Measurements from ENCODE around the gene PNPLA3. TPM values are rescaled to one million over a fixed set of nuclear protein-coding genes. Genes with fewer than 3 reads are reported as not detected.

Gene PNPLA3
- total RNA-seq, 2 experiments from 2014 or later: not detected

- no peak overlapping the region for H3K4me3 ChIP-seq (ENCODE audit: low read depth, low read length, poor library complexity, severe bottlenecking)
- H4K20me1 ChIP-seq (ENCODE audit: insufficient read depth, low read length): no peaks in the 10 kb centered on the region
- no peak overlapping the region for H2AFZ ChIP-seq (ENCODE audit: low read length)
- H3K9me3 ChIP-seq (ENCODE audit: low read length): no peaks in the 10 kb centered on the region
- BruUV-seq (replicated peaks): no TSS peak
- intact Hi-C loops (cut with micrococcal nuclease; ENCODE audit: unreplicated experiment): no loop called here
- ChIA-PET CTCF (ENCODE audit: unreplicated experiment) (no interaction called here), POLR2A (no interaction called here)
- no peaks in the 10 kb centered on the region for H3K9me2 ChIP-seq (ENCODE audit: insufficient read depth, low read length)
- TF ChIP-seq EZH2phosphoT487 (IDR thresholded peaks at IDR 0.05; ENCODE audit: borderline replicate concordance, low read depth, low read length) (no peak), CTCF (conservative IDR thresholded peaks at IDR 0.05; ENCODE audit: low read length) (no peak)
- no peaks in the 10 kb centered on the region for H3K36me3 ChIP-seq (ENCODE audit: insufficient read depth, low read length)
- no peak overlapping the region for H3K4me2 ChIP-seq (ENCODE audit: low read length)
- H3K27ac ChIP-seq (ENCODE audit: low read depth, low read length, poor library complexity, severe bottlenecking): no peak overlapping the region
- no peaks in the 10 kb centered on the region for H3K79me2 ChIP-seq (ENCODE audit: insufficient read depth, low read depth, low read length)
- no peak for DNase-seq (ENCODE audit: low spot score)
- H3K4me1 ChIP-seq (ENCODE audit: insufficient read depth, low read length, poor library complexity, severe bottlenecking): no peaks in the 10 kb centered on the region
Measured at GRCh38 chr22:43894122-43894521, 29.5 kb upstream of the PNPLA3 start.

- no TSS peak for BruUV-seq (replicated peaks)
- no peak overlapping the region for H2AFZ ChIP-seq (ENCODE audit: low read length)
- H3K79me2 ChIP-seq (ENCODE audit: insufficient read depth, low read depth, low read length): no peaks in the 10 kb centered on the region
- ChIA-PET CTCF (ENCODE audit: unreplicated experiment) (no interaction called here), POLR2A (interaction anchor here (0.5 to 0.6 kb wide), 2 partner anchors 57 to 708 kb away, joined by 3 to 4 read pairs; no protein-coding TSS in a partner anchor)
- TF ChIP-seq EZH2phosphoT487 (IDR thresholded peaks at IDR 0.05; ENCODE audit: borderline replicate concordance, low read depth, low read length) (no peak), CTCF (conservative IDR thresholded peaks at IDR 0.05; ENCODE audit: low read length) (no peak)
- no peaks in the 10 kb centered on the region for H3K4me1 ChIP-seq (ENCODE audit: insufficient read depth, low read length, poor library complexity, severe bottlenecking)
- intact Hi-C loops (cut with micrococcal nuclease; ENCODE audit: unreplicated experiment): no loop called here
- H3K36me3 ChIP-seq (ENCODE audit: insufficient read depth, low read length): no peaks in the 10 kb centered on the region
- DNase-seq (ENCODE audit: low spot score): no peak
- H3K9me3 ChIP-seq (ENCODE audit: low read length): no peaks in the 10 kb centered on the region
- no peaks in the 10 kb centered on the region for H4K20me1 ChIP-seq (ENCODE audit: insufficient read depth, low read length)
- no peak overlapping the region for H3K4me2 ChIP-seq (ENCODE audit: low read length)
- no peak overlapping the region for H3K27ac ChIP-seq (ENCODE audit: low read depth, low read length, poor library complexity, severe bottlenecking)
- H3K4me3 ChIP-seq (ENCODE audit: low read depth, low read length, poor library complexity, severe bottlenecking): no peak overlapping the region
- no peaks in the 10 kb centered on the region for H3K9me2 ChIP-seq (ENCODE audit: insufficient read depth, low read length)
Measured at GRCh38 chr22:43895986-43896645, 27.5 kb upstream of the PNPLA3 start.

GRCh38 chr22:43897751-43898261 lies 25.8 kb upstream of the PNPLA3 start:
- Histone ChIP-seq H4K20me1 (ENCODE audit: insufficient read depth, low read length) (no peaks in the 10 kb centered on the region), H3K79me2 (ENCODE audit: insufficient read depth, low read depth, low read length) (no peaks in the 10 kb centered on the region), H3K4me2 (ENCODE audit: low read length) (no peak overlapping the region), H3K9me3 (ENCODE audit: low read length) (no peaks in the 10 kb centered on the region), H3K27ac (ENCODE audit: low read depth, low read length, poor library complexity, severe bottlenecking) (no peak overlapping the region), H3K4me1 (ENCODE audit: insufficient read depth, low read length, poor library complexity, severe bottlenecking) (no peaks in the 10 kb centered on the region), H3K4me3 (ENCODE audit: low read depth, low read length, poor library complexity, severe bottlenecking) (no peak overlapping the region), H3K9me2 (ENCODE audit: insufficient read depth, low read length) (no peaks in the 10 kb centered on the region), H2AFZ (ENCODE audit: low read length) (no peak overlapping the region), H3K36me3 (ENCODE audit: insufficient read depth, low read length) (no peaks in the 10 kb centered on the region)
- BruUV-seq (replicated peaks): no TSS peak
- CTCF ChIA-PET (ENCODE audit: unreplicated experiment): no interaction called here
- TF ChIP-seq EZH2phosphoT487 (IDR thresholded peaks at IDR 0.05; ENCODE audit: borderline replicate concordance, low read depth, low read length): no peak
- no peak for TF ChIP-seq CTCF (conservative IDR thresholded peaks at IDR 0.05; ENCODE audit: low read length)
- DNase-seq (ENCODE audit: low spot score): no peak
- POLR2A ChIA-PET: no interaction called here
- intact Hi-C loops (cut with micrococcal nuclease; ENCODE audit: unreplicated experiment): no loop called here

Measured in OCI-LY7 (cell line).